H1 (cell line): ENCODE data around the gene UBE2Q2. TPM values are rescaled to one million over a fixed set of nuclear protein-coding genes. Genes with fewer than 3 reads are reported as not detected.

Experiments
- CTCF ChIA-PET: fragments of 300-600 bp; sonication (Branson Sonifier 250); formaldehyde crosslinking; loops from one replicate; lab custom pipeline; 2021; ENCODE audit not compliant: partially characterized antibody; lab: Charles Lee
- POLR2A ChIA-PET: fragments of 300-600 bp; sonication (Branson Sonifier 250); formaldehyde crosslinking; loops from one replicate; lab custom pipeline; 2021; ENCODE audit warnings: inconsistent platforms; ENCODE audit not compliant: partially characterized antibody; lab: Charles Lee
- DNase-seq, 2 experiments: peaks; one replicate each; pipeline versions ENCODE4 v3.0.0 to v3.0.0-alpha.2; 2010 to 2022; ENCODE audit warnings: low spot score in 2 of 2, low read depth in 1 of 2, mixed read lengths in 1 of 2
- FAIRE-seq: peaks from 2 replicates; lab custom pipeline; 2011; peaks lifted over from hg19 to GRCh38; lab: Jason Lieb, UNC
- H2AFZ ChIP-seq: 2 replicates; pipeline ENCODE4 v1.8.1; 2012; ENCODE audit warnings: low read length, inconsistent platforms
- H2AK5ac ChIP-seq: 2 replicates; pipeline ENCODE4 v1.6.1; 2013; ENCODE audit warnings: low read depth, low read length
- H2BK120ac ChIP-seq: replicated peaks from 2 replicates; pipeline ENCODE3; 2013; ENCODE audit warnings: low read depth, low read length, inconsistent platforms
- H2BK12ac ChIP-seq: 2 replicates; pipeline ENCODE4 v1.6.1; 2013; ENCODE audit warnings: low read depth, low read length
- H2BK15ac ChIP-seq: 2 replicates; pipeline ENCODE4 v1.6.1; 2013; ENCODE audit warnings: low read length
- H2BK20ac ChIP-seq: 2 replicates; pipeline ENCODE4 v1.6.1; 2013; ENCODE audit warnings: low read length
- H2BK5ac ChIP-seq: 2 replicates; pipeline ENCODE4 v1.6.1; 2013; ENCODE audit warnings: low read depth, low read length
- H3K14ac ChIP-seq: 2 replicates; pipeline ENCODE4 v1.6.1; 2013; ENCODE audit warnings: inconsistent platforms; ENCODE audit not compliant: insufficient read length
- H3K18ac ChIP-seq: 2 replicates; pipeline ENCODE4 v1.6.1; 2013; ENCODE audit warnings: low read length; ENCODE audit errors: extremely low read depth
- H3K23ac ChIP-seq: 2 replicates; pipeline ENCODE4 v1.6.1; 2013; ENCODE audit warnings: inconsistent platforms; ENCODE audit not compliant: insufficient read length
- H3K23me2 ChIP-seq: 2 replicates; pipeline ENCODE4 v1.6.1; 2013; ENCODE audit warnings: low read depth, low read length
- H3K27ac ChIP-seq: 2 replicates; pipeline ENCODE4 v1.6.1; 2011; ENCODE audit warnings: low read depth, low read length, inconsistent platforms
- H3K27me3 ChIP-seq, 4 experiments: replicated peaks in 1 of 4; 1 replicate in 1 of 4; 2 replicates in 3 of 4; pipeline versions ENCODE4 v1.6.1 to v1.8.1; 2011 to 2013; ENCODE audit warnings: low read length in 3 of 4, mild to moderate bottlenecking in 3 of 4, inconsistent platforms in 2 of 4, mixed read lengths in 2 of 4, moderate library complexity in 1 of 4; ENCODE audit not compliant: control insufficient read depth in 3 of 4, insufficient read depth in 3 of 4; ENCODE audit errors: extremely low read depth in 1 of 4
- H3K36me3 ChIP-seq, 4 experiments: 2 replicates each; pipeline versions ENCODE4 v1.6.1 to v1.8.1; 2011 to 2013; ENCODE audit warnings: mild to moderate bottlenecking in 4 of 4, low read length in 3 of 4, moderate library complexity in 2 of 4, control low read depth in 1 of 4, inconsistent platforms in 1 of 4; ENCODE audit not compliant: insufficient read depth in 4 of 4, control insufficient read depth in 2 of 4
- H3K4ac ChIP-seq: replicated peaks from 2 replicates; pipeline ENCODE3; 2013; ENCODE audit warnings: low read length, low read depth, mixed read lengths, inconsistent platforms; ENCODE audit not compliant: insufficient read length
- H3K4me1 ChIP-seq, 4 experiments: replicated peaks in 1 of 4; 1 replicate in 1 of 4; 2 replicates in 3 of 4; pipeline versions ENCODE4 v1.6.1 to v1.8.1; 2011 to 2013; ENCODE audit warnings: low read length in 3 of 4, inconsistent platforms in 2 of 4, mixed read lengths in 1 of 4; ENCODE audit not compliant: insufficient read depth in 4 of 4, control insufficient read depth in 3 of 4
- H3K4me2 ChIP-seq, 2 experiments: 2 replicates each; pipeline versions ENCODE4 v1.6.1 to v1.8.1; 2011 to 2013; ENCODE audit warnings: low read depth in 2 of 2, low read length in 2 of 2, control low read depth in 1 of 2, inconsistent platforms in 1 of 2, mild to moderate bottlenecking in 1 of 2; ENCODE audit not compliant: insufficient read depth in 1 of 2
- H3K4me3 ChIP-seq, 4 experiments: fragments of 200-600, 300-600 bp in 1 of 4; sonication (generic), shearing (Covaris generic), sonication (Bioruptor Twin) in 1 of 4; 2 replicates each; pipeline versions ENCODE4 v1.5.1 to v1.8.1; 2011 to 2016; ENCODE audit warnings: low read length in 4 of 4, low read depth in 3 of 4, control low read depth in 2 of 4, inconsistent platforms in 2 of 4, mild to moderate bottlenecking in 2 of 4, mixed read lengths in 1 of 4, moderate library complexity in 1 of 4; ENCODE audit not compliant: insufficient read depth in 2 of 4; ENCODE audit errors: extremely low read depth in 1 of 4
- H3K56ac ChIP-seq: replicated peaks from 2 replicates; pipeline ENCODE3; 2013; ENCODE audit warnings: low read depth, mild to moderate bottlenecking, mixed read lengths, low read length, inconsistent platforms; ENCODE audit not compliant: insufficient read length
- H3K79me1 ChIP-seq: 2 replicates; pipeline ENCODE4 v1.6.1; 2013; ENCODE audit warnings: low read depth, low read length, control low read depth
- H3K79me2 ChIP-seq, 2 experiments: 2 replicates each; pipeline versions ENCODE4 v1.6.1 to v1.8.1; 2012 to 2013; ENCODE audit warnings: low read length in 2 of 2, mild to moderate bottlenecking in 2 of 2, inconsistent platforms in 1 of 2; ENCODE audit not compliant: insufficient read depth in 2 of 2, control insufficient read depth in 1 of 2
- H3K9ac ChIP-seq, 4 experiments: replicated peaks in 1 of 4; 1 replicate in 1 of 4; 2 replicates in 3 of 4; pipeline versions ENCODE4 v1.6.1 to v1.8.1; 2011 to 2013; ENCODE audit warnings: low read depth in 3 of 4, low read length in 3 of 4, control low read depth in 2 of 4, mild to moderate bottlenecking in 2 of 4, moderate library complexity in 2 of 4, inconsistent platforms in 1 of 4; ENCODE audit errors: extremely low read depth in 1 of 4
- H3K9me3 ChIP-seq, 2 experiments: 2 replicates each; pipeline versions ENCODE4 v1.6.1 to v1.8.1; 2012 to 2013; ENCODE audit warnings: mild to moderate bottlenecking in 2 of 2, moderate library complexity in 2 of 2, control low read depth in 1 of 2, inconsistent platforms in 1 of 2, low read depth in 1 of 2, low read length in 1 of 2, mixed read lengths in 1 of 2; ENCODE audit not compliant: insufficient read depth in 2 of 2
- H4K20me1 ChIP-seq, 2 experiments: replicated peaks in 1 of 2; 2 replicates each; pipeline versions ENCODE3 to v1.8.1; 2011 to 2013; ENCODE audit warnings: inconsistent platforms in 2 of 2, low read length in 2 of 2, mild to moderate bottlenecking in 1 of 2; ENCODE audit not compliant: insufficient read depth in 2 of 2, control insufficient read depth in 1 of 2
- H4K5ac ChIP-seq: 2 replicates; pipeline ENCODE4 v1.6.1; 2013; ENCODE audit warnings: low read length, low read depth, mixed read lengths, inconsistent platforms; ENCODE audit not compliant: insufficient read length
- H4K8ac ChIP-seq: 2 replicates; pipeline ENCODE4 v1.8.0; 2013; ENCODE audit warnings: mild to moderate bottlenecking, moderate library complexity, low read length, inconsistent platforms; ENCODE audit not compliant: insufficient read depth; ENCODE audit errors: extremely low read depth
- H4K91ac ChIP-seq: replicated peaks from 2 replicates; pipeline ENCODE3; 2013; ENCODE audit warnings: low read length, mixed read lengths, inconsistent platforms; ENCODE audit not compliant: insufficient read length
- BACH1 ChIP-seq: IDR thresholded peaks from 2 replicates; pipeline ENCODE4 v1.6.1; 2012; ENCODE audit warnings: low read length, improper control_type of control experiment
- TCF12 ChIP-seq: IDR thresholded peaks from 2 replicates; pipeline ENCODE4 v1.6.1; 2011; ENCODE audit warnings: low read depth, mild to moderate bottlenecking, low read length
- polyA plus RNA-seq, 7 experiments: library from polyadenylated mRNA; depleted of rRNA in 3 of 7; stranded (reverse) in 5 of 7; unstranded in 2 of 7; fragments of >200 nt in 5 of 7; fragments of 200-250 nt in 2 of 7; gene quantifications; 1 replicate in 5 of 7; 2 replicates in 1 of 7; 4 replicates in 1 of 7; pipeline versions ENCODE4 v1.2.1 to v1.2.3, GENCODE V29; 2011 to 2013; ENCODE audit warnings: missing spikeins in 2 of 7, mixed read lengths in 2 of 7
- total RNA-seq: library from RNA; stranded (reverse); fragmentation: NEBNext Ultra II Directional; extraction: Animal tissue kit (Norgen Biotek cat#: 25700); gene quantifications from 2 replicates; pipeline ENCODE4 v1.2.1, GENCODE V29; 2021

Gene UBE2Q2
- total and polyA plus RNA-seq, 2 of the 8 experiments (the other 6 are each of a cell fraction or from before 2014, with no cell fraction given) = 10.1 to 22.7 TPM

DNA sequence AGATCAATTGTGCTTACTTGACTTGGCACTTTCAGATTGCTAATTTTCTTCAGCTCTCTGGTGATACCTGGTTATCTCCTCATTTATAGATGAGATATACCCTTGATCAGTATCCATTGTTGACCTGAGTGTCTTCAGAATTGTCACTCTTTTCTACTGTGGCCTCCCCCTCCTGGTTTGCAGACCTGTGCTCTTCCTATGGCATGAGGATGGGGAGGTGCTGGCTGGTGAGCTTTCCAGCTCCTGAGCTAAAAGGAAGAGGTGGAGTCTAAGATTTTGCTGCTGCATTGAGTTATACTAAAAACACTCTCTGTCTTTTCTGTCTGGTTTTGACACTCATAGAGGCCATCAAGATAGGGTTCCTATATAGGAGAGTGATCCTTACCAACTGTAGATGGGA is 23.7 kb downstream of the UBE2Q2 start:
- H2BK15ac ChIP-seq = no peak overlapping the region
- ChIA-PET CTCF (interaction anchor here (1.0 to 2.5 kb wide), 3 partner anchors 11 to 58 kb away, joined by 3 to 6 read pairs (median 3); no protein-coding TSS in a partner anchor), POLR2A (interaction anchor here (1.0 to 1.5 kb wide), 2 partner anchors 26 to 36 kb away, joined by 3 to 5 read pairs; no protein-coding TSS in a partner anchor)
- no peak overlapping the region for H3K27ac ChIP-seq
- peaks cover 0 to 1% of the 10 kb centered on the region in 2 experiments for H4K20me1 ChIP-seq
- H2AK5ac ChIP-seq = no peak overlapping the region
- TF ChIP-seq BACH1 (no peak), TCF12 (no peak)
- H2BK5ac ChIP-seq = no peak overlapping the region
- H2BK120ac ChIP-seq = no peak overlapping the region
- no peak overlapping the region for H3K9ac ChIP-seq
- peaks cover 0 to 8% (median 7%) of the 10 kb centered on the region in 4 experiments; a peak in 3 of 7 replicates for H3K4me1 ChIP-seq
- no peak overlapping the region for H3K4me3 ChIP-seq
- DNase-seq = no peak
- no peaks in the 10 kb centered on the region for H3K27me3 ChIP-seq
- no peaks in the 10 kb centered on the region for H3K79me1 ChIP-seq
- no peak overlapping the region for H3K4ac ChIP-seq
- peak overlapping the region; percentile 5 to 22; a peak in 2 of 4 replicates for H3K4me2 ChIP-seq
- H3K79me2 ChIP-seq = peaks cover 0 to 66% of the 10 kb centered on the region in 2 experiments; a peak in 2 of 4 replicates
- peaks cover 0 to 21% (median 0%) of the 10 kb centered on the region in 4 experiments; a peak in 4 of 8 replicates for H3K36me3 ChIP-seq
- no peak overlapping the region for H2BK12ac ChIP-seq
- no peak overlapping the region for H3K18ac ChIP-seq
- H2AFZ ChIP-seq = no peak overlapping the region
- no peak overlapping the region for H2BK20ac ChIP-seq
- H4K5ac ChIP-seq = no peak overlapping the region
- no peak overlapping the region for H4K8ac ChIP-seq
- H3K23me2 ChIP-seq = no peaks in the 10 kb centered on the region; the same call in 1 of the 2 replicates
- no peak overlapping the region for H3K56ac ChIP-seq
- FAIRE-seq = no peak
- no peak overlapping the region for H3K23ac ChIP-seq
- H3K9me3 ChIP-seq = no peaks in the 10 kb centered on the region
- H3K14ac ChIP-seq = no peak overlapping the region
- no peak overlapping the region for H4K91ac ChIP-seq
